ENCODE results near the gene PRSS8.

The PRSS8 gene

GRCh38 chr16:31135535-31136286 lies at the start of gene PRSS8:
Gene PRSS8 (minus strand): TSS chr16:31135727. CDS start chr16:31135498, 229 bp downstream.
- no peak for TF ChIP-seq CTCF (IDR thresholded peaks at IDR 0.05; ENCODE audit: borderline replicate concordance, insufficient read depth, low read depth, low read length)
- H3K4me3 ChIP-seq (ENCODE audit: low read depth, low read length): no peak within 1 kb of the TSS

- no peak for TF ChIP-seq CTCF (IDR thresholded peaks at IDR 0.05; ENCODE audit: borderline replicate concordance, insufficient read depth, low read depth, low read length)
Measured at GRCh38 chr16:31184888-31185287, 49.4 kb upstream of the PRSS8 start.

GRCh38 chr16:31183432-31184428 lies 48.2 kb upstream of the PRSS8 start:
- TF ChIP-seq CTCF (IDR thresholded peaks at IDR 0.05; ENCODE audit: borderline replicate concordance, insufficient read depth, low read depth, low read length): no peak
- no peak overlapping the region for H3K4me3 ChIP-seq (ENCODE audit: low read depth, low read length)

More at GRCh38 chr16:31184888-31185287, 49.4 kb upstream of the PRSS8 start:
- no peak overlapping the region for H3K4me3 ChIP-seq (ENCODE audit: low read depth, low read length)

GRCh38 chr16:31182391-31182790 lies 46.9 kb upstream of the PRSS8 start:
- H3K4me3 ChIP-seq (ENCODE audit: low read depth, low read length): peak overlapping the region; percentile 73
- no peak for TF ChIP-seq CTCF (IDR thresholded peaks at IDR 0.05; ENCODE audit: borderline replicate concordance, insufficient read depth, low read depth, low read length)

- H3K4me3 ChIP-seq (ENCODE audit: low read depth, low read length): peak overlapping the region; percentile 73
- no peak for TF ChIP-seq CTCF (IDR thresholded peaks at IDR 0.05; ENCODE audit: borderline replicate concordance, insufficient read depth, low read depth, low read length)
Measured at GRCh38 chr16:31181102-31181830, 45.7 kb upstream of the PRSS8 start.

GRCh38 chr16:31179747-31180459 lies 44.4 kb upstream of the PRSS8 start, which contains the start of gene FUS:
Gene FUS (plus strand): TSS chr16:31180139. CDS start chr16:31180215, 76 bp downstream.
- H3K4me3 ChIP-seq (ENCODE audit: low read depth, low read length): peak within 1 kb of the TSS; percentile 73
- no peak for TF ChIP-seq CTCF (IDR thresholded peaks at IDR 0.05; ENCODE audit: borderline replicate concordance, insufficient read depth, low read depth, low read length)
